IPS-15b (cell line): ENCODE measurements around the gene TRIM72.
"Not testable (repeated sequence)": the region's sequence is repeated elsewhere in the genome, so short reads cannot be mapped to it uniquely, and the experiment has no call there.

Source experiments
- H3K27me3 ChIP-seq: one replicate; pipeline ENCODE4 v1.6.1; 2013; ENCODE audit warnings: low read length; ENCODE audit not compliant: control insufficient read depth, insufficient read depth
- H3K36me3 ChIP-seq: one replicate; pipeline ENCODE4 v1.6.1; 2013; ENCODE audit warnings: low read length; ENCODE audit not compliant: control insufficient read depth, insufficient read depth
- H3K4me1 ChIP-seq: one replicate; pipeline ENCODE4 v1.6.1; 2013; ENCODE audit warnings: mild to moderate bottlenecking, low read length; ENCODE audit not compliant: control insufficient read depth, insufficient read depth
- H3K4me3 ChIP-seq: one replicate; pipeline ENCODE4 v1.5.1; 2013; ENCODE audit warnings: low read depth, low read length
- H3K9ac ChIP-seq: one replicate; pipeline ENCODE4 v1.6.1; 2013; ENCODE audit warnings: low read depth, mild to moderate bottlenecking, low read length
- H3K9me3 ChIP-seq: one replicate; pipeline ENCODE4 v1.6.1; 2013; ENCODE audit warnings: mild to moderate bottlenecking, low read length; ENCODE audit not compliant: control insufficient read depth, insufficient read depth

TRIM72 gene

GRCh38 chr16:31221357-31222160 is 7.6 kb downstream of the TRIM72 start:
- Histone ChIP-seq H3K4me3 (no peak overlapping the region), H3K27me3 (peaks cover 13% of the 10 kb centered on the region), H3K9ac (no peak overlapping the region), H3K4me1 (peaks cover 3% of the 10 kb centered on the region), H3K9me3 (no peaks in the 10 kb centered on the region), H3K36me3 (no peaks in the 10 kb centered on the region)

DNA sequence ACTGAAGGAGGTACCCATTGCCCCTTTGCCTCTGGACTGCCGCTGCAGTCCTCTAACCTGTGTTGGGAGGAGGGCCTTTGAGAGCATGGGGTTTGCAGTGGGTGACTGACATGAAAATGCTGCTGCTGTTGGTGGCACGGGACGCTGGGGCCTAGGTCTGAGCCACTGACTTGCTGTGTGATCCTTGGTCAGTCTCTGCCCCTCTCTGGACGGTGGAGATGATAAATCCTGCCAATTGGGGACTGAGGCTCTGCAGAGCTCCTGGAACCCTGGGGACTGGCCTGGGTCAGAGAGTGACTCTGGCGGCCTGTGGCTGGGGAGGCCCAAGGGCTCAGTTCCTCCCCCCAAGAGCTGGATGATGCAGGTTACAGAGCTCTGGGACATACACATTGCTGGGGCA is 9.1 kb downstream of the TRIM72 start:
- H3K9me3 ChIP-seq: no peaks in the 10 kb centered on the region
- H3K9ac ChIP-seq: no peak overlapping the region
- H3K36me3 ChIP-seq: no peaks in the 10 kb centered on the region
- no peak overlapping the region for H3K4me3 ChIP-seq
- no peaks in the 10 kb centered on the region for H3K4me1 ChIP-seq
- peaks cover 2% of the 10 kb centered on the region for H3K27me3 ChIP-seq

DNA sequence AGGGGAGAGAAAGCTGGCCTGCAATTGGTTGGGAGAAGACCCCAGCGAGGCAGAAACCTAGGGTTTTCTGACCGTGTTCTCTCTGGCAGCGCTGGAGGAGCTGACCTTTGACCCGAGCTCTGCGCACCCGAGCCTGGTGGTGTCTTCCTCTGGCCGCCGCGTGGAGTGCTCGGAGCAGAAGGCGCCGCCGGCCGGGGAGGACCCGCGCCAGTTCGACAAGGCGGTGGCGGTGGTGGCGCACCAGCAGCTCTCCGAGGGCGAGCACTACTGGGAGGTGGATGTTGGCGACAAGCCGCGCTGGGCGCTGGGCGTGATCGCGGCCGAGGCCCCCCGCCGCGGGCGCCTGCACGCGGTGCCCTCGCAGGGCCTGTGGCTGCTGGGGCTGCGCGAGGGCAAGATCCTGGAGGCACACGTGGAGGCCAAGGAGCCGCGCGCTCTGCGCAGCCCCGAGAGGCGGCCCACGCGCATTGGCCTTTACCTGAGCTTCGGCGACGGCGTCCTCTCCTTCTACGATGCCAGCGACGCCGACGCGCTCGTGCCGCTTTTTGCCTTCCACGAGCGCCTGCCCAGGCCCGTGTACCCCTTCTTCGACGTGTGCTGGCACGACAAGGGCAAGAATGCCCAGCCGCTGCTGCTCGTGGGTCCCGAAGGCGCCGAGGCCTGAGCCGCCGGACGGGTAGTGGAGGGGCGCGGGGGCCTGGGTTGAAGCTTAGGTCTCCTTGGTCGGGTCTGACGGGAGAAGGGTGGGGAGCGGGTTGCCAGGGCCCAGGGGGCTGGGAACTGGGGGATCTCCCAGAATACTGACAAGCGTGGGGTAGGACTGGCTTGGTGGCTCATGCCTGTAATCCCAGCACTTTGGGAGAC is 10.4 kb downstream of the TRIM72 start:
- H3K9ac ChIP-seq: no peak overlapping the region
- H3K9me3 ChIP-seq: no peaks in the 10 kb centered on the region
- no peak overlapping the region for H3K4me3 ChIP-seq
- no peaks in the 10 kb centered on the region for H3K36me3 ChIP-seq
- H3K4me1 ChIP-seq: no peaks in the 10 kb centered on the region
- H3K27me3 ChIP-seq: peaks cover 2% of the 10 kb centered on the region

DNA sequence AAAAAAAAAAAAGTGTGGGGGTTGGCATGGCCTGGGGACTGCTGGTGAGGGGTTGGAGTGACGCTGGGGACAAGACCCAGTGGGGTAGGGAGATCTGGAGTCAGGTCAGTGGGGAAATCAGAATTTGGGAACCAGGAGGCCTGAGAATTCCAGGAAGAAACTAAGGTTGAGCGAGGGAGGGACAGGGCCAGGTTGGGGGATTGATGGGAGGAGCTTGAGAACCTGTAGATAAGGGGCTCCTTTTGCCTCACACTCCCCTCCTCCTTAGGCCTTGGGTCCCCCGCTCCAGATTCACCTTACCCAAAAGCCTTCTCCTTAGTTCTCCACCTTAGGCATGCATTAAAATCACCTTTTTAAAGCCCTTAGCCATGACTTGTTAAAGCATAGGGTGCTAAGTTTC is 11.3 kb downstream of the TRIM72 start:
- Histone ChIP-seq H3K9me3 (no peaks in the 10 kb centered on the region), H3K36me3 (no peaks in the 10 kb centered on the region), H3K27me3 (peaks cover 2% of the 10 kb centered on the region), H3K4me1 (no peaks in the 10 kb centered on the region), H3K4me3 (no peak overlapping the region), H3K9ac (no peak overlapping the region)

DNA sequence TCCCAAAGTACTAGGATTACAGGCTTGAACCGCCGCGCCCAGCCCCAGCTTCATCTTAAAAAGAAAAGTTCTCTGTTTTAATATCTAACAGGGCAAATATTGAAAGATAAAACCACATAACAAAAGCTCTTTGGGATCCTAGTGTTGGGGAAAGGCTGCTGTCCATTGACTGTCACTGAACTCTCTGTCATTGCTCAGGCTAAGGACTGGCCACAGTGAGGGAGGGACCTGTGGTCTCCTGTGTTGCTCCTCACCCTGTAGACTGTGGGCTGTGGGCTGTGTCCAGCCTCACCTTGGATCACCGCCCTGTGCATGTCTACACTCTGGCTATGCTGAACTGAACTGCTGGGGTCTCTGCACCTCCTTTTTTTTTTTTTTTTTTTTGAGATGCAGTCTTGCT is 14.3 kb downstream of the TRIM72 start:
- no peaks in the 10 kb centered on the region for H3K27me3 ChIP-seq
- H3K9ac ChIP-seq: no peak overlapping the region
- H3K36me3 ChIP-seq: no peaks in the 10 kb centered on the region
- H3K9me3 ChIP-seq: no peaks in the 10 kb centered on the region
- no peak overlapping the region for H3K4me3 ChIP-seq
- no peaks in the 10 kb centered on the region for H3K4me1 ChIP-seq

DNA sequence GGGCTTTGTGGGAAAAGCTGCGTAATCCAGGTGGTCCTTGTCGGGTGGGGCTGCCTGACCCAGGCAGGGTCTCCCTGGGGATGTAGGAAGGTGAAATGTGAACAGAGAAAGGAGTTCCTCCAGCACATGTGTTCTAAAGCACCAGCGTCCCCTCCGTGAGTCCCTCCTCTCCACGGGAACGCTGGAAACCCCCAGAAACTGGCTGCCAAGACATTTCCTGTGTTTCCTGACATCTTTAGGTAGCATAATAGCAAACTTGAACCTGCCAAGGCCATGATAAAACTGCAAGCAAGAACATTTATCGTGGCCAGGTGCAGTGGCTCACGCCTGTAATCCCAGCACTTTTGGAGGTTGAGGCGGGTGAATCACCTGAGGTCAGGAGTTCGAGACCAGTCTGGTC is 15.6 kb downstream of the TRIM72 start:
- H3K9ac ChIP-seq: no peak overlapping the region
- H3K9me3 ChIP-seq: no peaks in the 10 kb centered on the region
- no peaks in the 10 kb centered on the region for H3K36me3 ChIP-seq
- H3K4me1 ChIP-seq: no peaks in the 10 kb centered on the region
- no peaks in the 10 kb centered on the region for H3K27me3 ChIP-seq
- H3K4me3 ChIP-seq: no peak overlapping the region

DNA sequence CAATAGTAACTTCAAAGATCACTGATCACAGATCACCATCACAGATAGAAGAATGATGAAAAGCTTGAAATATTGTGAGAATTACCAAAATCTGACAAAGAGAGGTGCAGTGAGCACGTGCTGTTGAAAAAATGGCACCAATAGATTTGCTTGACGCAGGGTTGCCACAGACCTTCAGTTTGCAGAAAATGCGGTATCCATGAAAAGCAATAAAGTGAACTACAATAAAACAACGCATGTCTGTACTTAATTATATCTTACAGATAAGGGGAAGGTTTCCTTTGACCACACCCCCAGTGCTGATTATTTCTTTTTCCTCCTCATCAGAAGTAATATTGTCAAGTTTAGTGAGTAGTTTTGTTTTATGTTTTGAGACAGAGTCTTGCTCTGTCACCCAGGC is 24.1 kb downstream of the TRIM72 start:
- no peak overlapping the region for H3K9ac ChIP-seq
- no peaks in the 10 kb centered on the region for H3K27me3 ChIP-seq
- no peaks in the 10 kb centered on the region for H3K9me3 ChIP-seq
- no peaks in the 10 kb centered on the region for H3K4me1 ChIP-seq
- no peak overlapping the region for H3K4me3 ChIP-seq
- no peaks in the 10 kb centered on the region for H3K36me3 ChIP-seq

DNA sequence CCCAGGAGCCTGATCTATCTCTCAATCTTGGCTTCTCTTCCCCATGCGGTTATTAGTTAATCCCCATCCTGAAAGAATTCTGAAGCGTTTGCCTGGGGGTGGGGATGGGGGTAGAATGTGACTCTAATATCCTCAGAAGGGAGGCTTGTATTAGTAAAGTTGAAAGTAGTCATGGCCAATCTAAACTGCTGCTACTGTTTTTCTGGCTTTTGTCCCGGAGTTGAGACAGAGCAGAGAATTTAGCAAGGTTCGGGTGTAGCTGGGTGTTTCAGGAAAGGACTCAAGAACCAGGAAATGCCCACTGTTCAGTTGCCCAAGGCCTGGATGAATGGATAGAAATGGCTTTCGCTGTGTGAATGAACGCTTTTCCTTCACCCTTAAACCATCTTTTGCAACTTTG is 28.3 kb downstream of the TRIM72 start:
- no peaks in the 10 kb centered on the region for H3K9me3 ChIP-seq
- H3K4me3 ChIP-seq: no peak overlapping the region
- H3K27me3 ChIP-seq: no peaks in the 10 kb centered on the region
- H3K9ac ChIP-seq: no peak overlapping the region
- no peaks in the 10 kb centered on the region for H3K4me1 ChIP-seq
- H3K36me3 ChIP-seq: no peaks in the 10 kb centered on the region

DNA sequence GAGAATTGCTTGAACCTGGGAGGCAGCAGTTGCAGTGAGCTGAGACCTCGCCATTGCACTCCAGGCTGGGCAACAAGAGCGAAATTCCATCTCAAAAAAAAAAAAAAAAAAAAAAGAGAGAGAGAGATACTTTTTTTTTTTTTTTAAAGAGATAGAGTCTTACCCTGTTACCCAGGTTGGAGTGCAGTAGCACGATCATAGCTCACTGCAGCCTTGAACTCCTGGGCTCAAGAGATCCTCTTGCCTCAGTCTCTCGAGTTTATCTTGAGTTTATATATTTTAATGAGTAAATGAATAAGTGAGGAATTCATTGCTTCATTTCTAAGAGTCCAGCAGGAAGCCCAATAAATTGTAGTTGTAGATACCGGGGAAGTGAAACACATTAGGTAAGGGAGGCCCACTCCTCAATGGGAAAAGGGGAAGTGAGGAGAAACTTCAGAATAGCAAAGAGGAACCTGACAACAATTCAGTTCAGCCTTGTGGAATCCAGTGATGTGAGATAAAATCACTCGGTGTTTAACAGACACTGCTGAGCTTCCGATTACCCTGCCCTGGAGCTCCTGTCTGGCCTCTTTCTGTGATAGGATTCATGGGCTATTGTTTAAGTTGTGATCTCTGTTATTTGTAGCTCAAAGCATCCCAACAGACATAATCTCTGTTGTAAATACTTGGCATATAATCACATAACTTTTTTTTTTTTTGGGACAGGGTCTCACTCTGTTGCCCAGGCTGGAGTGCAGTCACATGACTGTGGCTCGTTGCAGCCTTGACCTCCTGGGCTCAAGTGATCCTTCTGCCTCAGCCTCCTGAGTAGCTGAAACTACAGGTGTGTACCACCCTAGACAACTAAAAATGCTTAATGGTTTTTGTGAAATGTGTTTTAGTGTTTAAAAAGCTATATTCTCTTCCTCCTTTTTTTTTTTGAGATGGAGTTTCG is 30.1 kb downstream of the TRIM72 start:
- Histone ChIP-seq H3K4me1 (no peaks in the 10 kb centered on the region), H3K9me3 (no peaks in the 10 kb centered on the region), H3K4me3 (no peak overlapping the region), H3K36me3 (no peaks in the 10 kb centered on the region), H3K9ac (no peak overlapping the region), H3K27me3 (no peaks in the 10 kb centered on the region)

- H3K36me3 ChIP-seq, H3K9me3 ChIP-seq, H3K4me3 ChIP-seq, H3K27me3 ChIP-seq, H3K9ac ChIP-seq, H3K4me1 ChIP-seq: not testable (repeated sequence)
Measured at GRCh38 chr16:31245598-31245997, 31.7 kb downstream of the TRIM72 start.

DNA sequence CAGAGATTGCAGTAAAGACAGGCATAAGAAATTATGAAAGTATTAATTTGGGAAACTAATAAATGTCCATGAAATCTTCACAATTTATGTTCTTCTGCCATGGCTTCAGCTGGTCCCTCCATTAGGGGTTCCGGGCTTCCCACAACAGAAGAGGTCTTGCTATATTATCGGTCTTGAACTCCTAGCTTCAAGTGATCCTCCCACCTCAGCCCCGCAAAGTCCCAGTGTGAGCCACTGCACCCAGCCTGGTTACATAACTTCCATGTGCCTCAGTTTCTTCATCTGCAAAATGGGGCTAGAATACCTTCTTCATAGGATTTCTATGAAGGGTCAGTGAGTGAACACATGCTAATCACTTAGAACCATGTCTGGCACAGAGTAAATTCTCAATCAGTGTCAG is 32.4 kb downstream of the TRIM72 start:
- H3K4me3 ChIP-seq: no peak overlapping the region
- H3K4me1 ChIP-seq: no peaks in the 10 kb centered on the region
- H3K9ac ChIP-seq: no peak overlapping the region
- no peaks in the 10 kb centered on the region for H3K36me3 ChIP-seq
- no peaks in the 10 kb centered on the region for H3K27me3 ChIP-seq
- no peaks in the 10 kb centered on the region for H3K9me3 ChIP-seq
